DMS 273 (cell line): ENCODE measurements around the gene HCFC2.
A peak's percentile ranks its signal among the peaks of the same experiment; 100 is the strongest.

Experiments
- DNase-seq: peaks from one replicate; lab custom pipeline; 2025; ENCODE audit not compliant: unreplicated experiment; lab: John Stamatoyannopoulos, UW

Gene HCFC2

GRCh38 chr12:104114834-104115586 lies 50.7 kb downstream of the HCFC2 start:
- peak; percentile 22 for DNase-seq

GRCh38 chr12:104115587-104115975 lies 51.2 kb downstream of the HCFC2 start:
- DNase-seq = peak; percentile 84

- DNase-seq = no peak
These were observed 56.7 kb downstream of the HCFC2 start for GRCh38 chr12:104121001-104121400.

- no peak for DNase-seq
These were observed 58.0 kb downstream of the HCFC2 start for GRCh38 chr12:104122298-104122697.

- no peak for DNase-seq
These were observed 62.2 kb downstream of the HCFC2 start for GRCh38 chr12:104126548-104126947.

GRCh38 chr12:104130760-104131159 lies 66.4 kb downstream of the HCFC2 start:
- DNase-seq = no peak

GRCh38 chr12:104131609-104132008 lies 67.3 kb downstream of the HCFC2 start:
- DNase-seq = no peak

GRCh38 chr12:104132351-104132956 lies 68.1 kb downstream of the HCFC2 start:
- no peak for DNase-seq

- no peak for DNase-seq
These were observed 69.0 kb downstream of the HCFC2 start for GRCh38 chr12:104133321-104133720.

GRCh38 chr12:104133866-104134265 lies 69.5 kb downstream of the HCFC2 start:
- DNase-seq = no peak

- DNase-seq = no peak
These were observed 70.6 kb downstream of the HCFC2 start for GRCh38 chr12:104134882-104135281.

GRCh38 chr12:104136577-104136976 lies 72.2 kb downstream of the HCFC2 start:
- peak; percentile 41 for DNase-seq

GRCh38 chr12:104137001-104137901 lies 72.9 kb downstream of the HCFC2 start:
- DNase-seq = peak; percentile 82

GRCh38 chr12:104137902-104138796 lies 73.8 kb downstream of the HCFC2 start, which contains the start of gene NFYB:
Gene NFYB, minus strand, starts transcription at chr12:104138210. Its CDS starts 2,757 bp downstream, at chr12:104135453.
- peak; percentile 96 for DNase-seq

GRCh38 chr12:104138797-104139152 lies 74.4 kb downstream of the HCFC2 start:
- DNase-seq = peak; percentile 36

GRCh38 chr12:104142543-104142942 lies 78.2 kb downstream of the HCFC2 start:
- DNase-seq = no peak

- DNase-seq = no peak
These were observed 78.7 kb downstream of the HCFC2 start for GRCh38 chr12:104143002-104143401.

- no peak for DNase-seq
These were observed 79.6 kb downstream of the HCFC2 start for GRCh38 chr12:104143918-104144317.

GRCh38 chr12:104147346-104147745 lies 83.0 kb downstream of the HCFC2 start:
- no peak for DNase-seq

GRCh38 chr12:104150416-104150815 lies 86.1 kb downstream of the HCFC2 start:
- no peak for DNase-seq
